MM.1S (cell line): ENCODE data around the gene LMX1B.

Source experiments
- DNase-seq: peaks from one replicate; pipeline ENCODE4 v3.0.0-alpha.2; 2015
- H2AFZ ChIP-seq: fragments of 300-600 bp; sonication (generic); 2 replicates; pipeline ENCODE4 v1.6.0; 2016; ENCODE audit warnings: antibody characterized with exemption, low read length
- H3F3A ChIP-seq: fragments of 300-600 bp; sonication (generic); 2 replicates; pipeline ENCODE4 v1.6.1; 2016; ENCODE audit warnings: mild to moderate bottlenecking, antibody characterized with exemption, low read length, moderate library complexity, mixed read lengths; ENCODE audit not compliant: insufficient read depth
- H3K27ac ChIP-seq: fragments of 300-600 bp; sonication (generic); 2 replicates; pipeline ENCODE4 v1.5.1; 2016; ENCODE audit warnings: mild to moderate bottlenecking, low read length
- H3K27me3 ChIP-seq: fragments of 300-600 bp; sonication (generic); replicated peaks from 2 replicates; pipeline ENCODE4 v1.6.0; 2016; ENCODE audit warnings: low read length; ENCODE audit not compliant: insufficient read depth
- H3K36me3 ChIP-seq: fragments of 300-600 bp; sonication (generic); replicated peaks from 2 replicates; pipeline ENCODE4 v1.6.1; 2016; ENCODE audit warnings: mild to moderate bottlenecking, low read length, mixed read lengths; ENCODE audit not compliant: insufficient read depth
- H3K4me1 ChIP-seq: fragments of 300-600 bp; sonication (generic); 2 replicates; pipeline ENCODE4 v1.6.1; 2016; ENCODE audit warnings: low read length, mixed read lengths
- H3K4me2 ChIP-seq: fragments of 300-600 bp; sonication (generic); 2 replicates; pipeline ENCODE4 v1.6.0; 2016; ENCODE audit warnings: low read depth, low read length
- H3K4me3 ChIP-seq: fragments of 300-600 bp; sonication (generic); 2 replicates; pipeline ENCODE4 v1.5.1; 2016; ENCODE audit warnings: low read length, mixed read lengths
- H3K79me2 ChIP-seq: fragments of 300-600 bp; sonication (generic); 2 replicates; pipeline ENCODE4 v1.6.1; 2016; ENCODE audit warnings: mixed run types, low read length, mixed read lengths
- H3K9ac ChIP-seq: fragments of 300-600 bp; sonication (generic); 2 replicates; pipeline ENCODE4 v1.6.1; 2016; ENCODE audit warnings: low read length, mixed read lengths
- H3K9me2 ChIP-seq: fragments of 300-600 bp; sonication (generic); replicated peaks from 2 replicates; pipeline ENCODE4 v1.6.1; 2016; ENCODE audit warnings: mild to moderate bottlenecking, low read length, mixed read lengths; ENCODE audit not compliant: insufficient read depth
- H3K9me3 ChIP-seq: fragments of 300-600 bp; sonication (generic); replicated peaks from 2 replicates; pipeline ENCODE4 v1.6.1; 2016; ENCODE audit warnings: mild to moderate bottlenecking, low read length, mixed read lengths; ENCODE audit not compliant: insufficient read depth
- H4K20me1 ChIP-seq: fragments of 300-600 bp; sonication (generic); 2 replicates; pipeline ENCODE4 v1.6.1; 2016; ENCODE audit warnings: mild to moderate bottlenecking, low read length, moderate library complexity, mixed read lengths; ENCODE audit not compliant: insufficient read depth
- CTCF ChIP-seq: fragments of 300-600 bp; sonication (generic); IDR thresholded peaks from 2 replicates; pipeline ENCODE4 v1.5.1; 2016; ENCODE audit warnings: antibody characterized with exemption, low read length, mixed read lengths
- EZH2 ChIP-seq: fragments of 300-600 bp; sonication (generic); optimal IDR thresholded peaks from 2 replicates; pipeline ENCODE3; 2017; ENCODE audit warnings: low read depth, mild to moderate bottlenecking, antibody characterized with exemption, low read length, mixed read lengths
- EZH2phosphoT487 ChIP-seq: fragments of 300-600 bp; sonication (generic); IDR thresholded peaks from 2 replicates; pipeline ENCODE4 v1.6.1; 2018; ENCODE audit warnings: antibody characterized with exemption, low read length

LMX1B gene

GRCh38 chr9:126667190-126668055 is 53.7 kb downstream of the LMX1B start:
- no peaks in the 10 kb centered on the region for H3K36me3 ChIP-seq
- H3K4me3 ChIP-seq, result no peak overlapping the region
- no peaks in the 10 kb centered on the region for H3K9me3 ChIP-seq
- H3K4me1 ChIP-seq, result peaks cover 12% of the 10 kb centered on the region
- no peak overlapping the region for H3K27ac ChIP-seq
- peaks cover 60% of the 10 kb centered on the region for H3K27me3 ChIP-seq
- H4K20me1 ChIP-seq, result no peaks in the 10 kb centered on the region
- TF ChIP-seq EZH2, result no peak
- TF ChIP-seq EZH2phosphoT487, result no peak
- TF ChIP-seq CTCF, result no peak
- no peak overlapping the region for H3K9ac ChIP-seq
- H3K79me2 ChIP-seq, result no peaks in the 10 kb centered on the region
- H3F3A ChIP-seq, result no peaks in the 10 kb centered on the region
- no peak overlapping the region for H3K4me2 ChIP-seq
- H2AFZ ChIP-seq, result no peak overlapping the region
- H3K9me2 ChIP-seq, result no peaks in the 10 kb centered on the region
- no peak for DNase-seq

DNA sequence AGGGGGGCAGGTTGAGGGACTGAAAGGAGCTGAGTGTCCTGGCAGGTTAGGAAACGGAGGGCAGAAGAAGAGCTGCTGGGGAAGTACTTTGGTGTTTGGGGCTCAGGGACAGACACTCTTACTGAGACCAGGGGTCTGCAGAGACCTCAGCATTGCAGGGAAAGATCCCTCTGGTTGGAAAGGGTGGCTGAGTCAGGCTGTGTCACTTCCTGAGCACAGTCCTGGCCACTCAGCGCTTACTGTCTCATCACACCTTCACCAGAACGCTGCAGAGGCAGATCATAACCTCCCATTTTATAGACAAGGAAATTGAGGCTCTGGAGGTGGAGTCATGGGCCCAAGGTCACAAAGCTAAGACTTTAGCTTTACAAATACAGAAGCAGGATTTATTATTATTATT is 54.3 kb downstream of the LMX1B start:
- no peak overlapping the region for H3K27ac ChIP-seq
- no peak for DNase-seq
- TF ChIP-seq CTCF (no peak), EZH2phosphoT487 (no peak), EZH2 (no peak)
- no peaks in the 10 kb centered on the region for H3K9me3 ChIP-seq
- H3K36me3 ChIP-seq, result no peaks in the 10 kb centered on the region
- H3K9me2 ChIP-seq, result no peaks in the 10 kb centered on the region
- H2AFZ ChIP-seq, result no peak overlapping the region
- H3K4me2 ChIP-seq, result no peak overlapping the region
- H3K27me3 ChIP-seq, result peaks cover 67% of the 10 kb centered on the region
- no peaks in the 10 kb centered on the region for H3K79me2 ChIP-seq
- H3K9ac ChIP-seq, result no peak overlapping the region
- H4K20me1 ChIP-seq, result no peaks in the 10 kb centered on the region
- H3K4me1 ChIP-seq, result peaks cover 12% of the 10 kb centered on the region
- H3K4me3 ChIP-seq, result no peak overlapping the region
- H3F3A ChIP-seq, result no peaks in the 10 kb centered on the region

DNA sequence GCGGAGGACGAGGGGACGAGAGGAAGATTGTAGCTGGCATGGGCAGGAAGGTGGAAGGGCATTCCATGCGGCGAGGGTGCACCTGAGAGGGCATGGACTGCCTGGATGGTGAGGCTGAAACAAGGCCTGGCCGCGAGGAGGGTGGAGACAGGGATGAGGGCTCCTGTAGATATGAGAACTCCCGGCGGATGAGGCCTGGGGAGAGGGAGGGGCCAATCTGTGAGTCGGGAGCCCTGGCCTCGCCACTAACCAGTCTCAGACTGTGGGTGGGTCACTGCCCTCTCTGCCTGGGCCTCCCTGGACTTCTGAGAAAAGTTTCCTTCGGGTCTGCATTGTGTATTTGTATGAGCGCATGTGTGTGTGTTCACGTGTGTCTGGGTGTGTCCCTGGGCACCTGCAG is 55.4 kb downstream of the LMX1B start:
- H3K4me2 ChIP-seq, result no peak overlapping the region
- H2AFZ ChIP-seq, result no peak overlapping the region
- H3K9me3 ChIP-seq, result no peaks in the 10 kb centered on the region
- H3K4me1 ChIP-seq, result peaks cover 4% of the 10 kb centered on the region; the same call in 1 of the 2 replicates
- no peaks in the 10 kb centered on the region for H3K79me2 ChIP-seq
- peaks cover 77% of the 10 kb centered on the region for H3K27me3 ChIP-seq
- H3K9ac ChIP-seq, result no peak overlapping the region
- no peaks in the 10 kb centered on the region for H3K9me2 ChIP-seq
- H3K36me3 ChIP-seq, result no peaks in the 10 kb centered on the region
- DNase-seq, result no peak
- H4K20me1 ChIP-seq, result no peaks in the 10 kb centered on the region
- no peaks in the 10 kb centered on the region for H3F3A ChIP-seq
- H3K4me3 ChIP-seq, result no peak overlapping the region
- TF ChIP-seq CTCF (no peak), EZH2 (no peak), EZH2phosphoT487 (no peak)
- H3K27ac ChIP-seq, result no peak overlapping the region
